Activated T-helper 1 cell treated with anti-CD3 and anti-CD28 coated beads, Interleukin-12 subunit alpha, Interleukin-12 subunit beta, Interleukin-2, Interleukin-4 antibody, amounts not matched to agents 30 ng/mL and 10 ng/mL and 1 ng/mL, durations not matched to agents 14 hours and 24 hours and 36 hours (primary cell): Measurements from ENCODE around the gene MLYCD. TPM values are rescaled to one million over a fixed set of nuclear protein-coding genes. Genes with fewer than 3 reads are reported as not detected.
"Not testable (repeated sequence)": the region's sequence is repeated elsewhere in the genome, so short reads cannot be mapped to it uniquely, and the experiment has no call there.

Experiments
- DNase-seq: peaks from one replicate; pipeline ENCODE4 v3.0.0; 2021; ENCODE audit warnings: low spot score
- H3K27ac Mint-ChIP-seq: one replicate; pipeline ENCODE4 v1.8.0; 2021; ENCODE audit warnings: mild to moderate bottlenecking, mixed read lengths
- H3K27me3 Mint-ChIP-seq: one replicate; pipeline ENCODE4 v1.8.0; 2022; ENCODE audit warnings: mild to moderate bottlenecking, moderate library complexity, mixed read lengths; ENCODE audit not compliant: insufficient read depth
- H3K36me3 Mint-ChIP-seq: one replicate; pipeline ENCODE4 v1.8.0; 2021; ENCODE audit warnings: low read depth, mixed read lengths
- H3K4me1 Mint-ChIP-seq: one replicate; pipeline ENCODE4 v1.8.0; 2021; ENCODE audit warnings: low read depth, mixed read lengths
- H3K4me3 Mint-ChIP-seq: one replicate; pipeline ENCODE4 v1.8.0; 2021; ENCODE audit warnings: mild to moderate bottlenecking, moderate library complexity, mixed read lengths
- H3K9me3 Mint-ChIP-seq: one replicate; pipeline ENCODE4 v1.8.0; 2021; ENCODE audit warnings: mixed read lengths
- intact Hi-C: fragments of 100-400 bp; cut with micrococcal nuclease; formaldehyde crosslinking; loops from one replicate; pipeline ENCODE4 v1.15.1; 2024
- total RNA-seq: library from RNA; stranded (reverse); gene quantifications from 2 replicates; pipeline ENCODE4 v1.2.3, GENCODE V29; 2022

Gene MLYCD
- total RNA-seq, 1 donor from 2014 or later, result 5.0 TPM

DNA sequence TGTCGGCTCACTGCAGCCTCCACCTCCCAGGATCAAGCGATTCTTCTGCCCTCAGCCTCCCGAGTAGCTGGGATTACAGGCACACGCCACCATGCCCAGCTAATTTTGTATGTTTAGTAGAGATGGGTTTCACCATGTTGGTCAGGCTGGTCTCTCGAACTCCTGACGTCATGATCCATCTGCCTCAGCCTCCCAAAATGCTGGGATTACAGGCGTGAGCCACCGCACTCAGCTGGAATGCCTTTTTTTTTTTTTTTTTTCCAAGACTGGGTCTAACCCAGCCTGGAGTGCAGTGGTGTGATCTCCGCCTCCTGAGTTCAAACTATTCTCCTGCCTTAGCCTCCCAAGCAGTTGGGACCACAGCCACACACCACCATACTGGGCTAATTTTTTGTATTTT lies 42.6 kb downstream of the MLYCD start:
- not testable (repeated sequence) for H3K4me3 Mint-ChIP-seq

DNA sequence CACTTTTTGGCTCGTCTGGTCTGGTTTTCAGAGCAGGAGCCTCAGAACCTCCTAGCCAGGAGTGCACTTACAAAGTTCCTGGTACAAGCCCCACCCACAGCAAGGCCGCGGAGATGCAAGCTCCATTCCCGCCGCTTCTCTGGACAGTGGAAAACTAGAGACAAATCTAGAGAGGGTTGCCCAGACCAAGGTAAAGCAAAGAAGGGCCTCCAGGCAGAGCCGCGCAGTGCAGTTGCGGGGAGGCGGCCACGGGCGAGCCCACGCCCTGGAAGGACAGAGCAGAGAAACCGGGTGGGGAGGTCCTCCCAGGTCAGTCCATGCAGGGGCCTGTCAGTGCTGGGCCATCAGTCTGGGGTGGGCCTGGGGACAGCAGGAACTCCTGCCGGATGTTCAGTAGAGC lies 43.2 kb downstream of the MLYCD start:
- DNase-seq, result no peak
- H3K4me1 Mint-ChIP-seq, result peaks cover 7% of the 10 kb centered on the region
- no peak overlapping the region for H3K4me3 Mint-ChIP-seq
- H3K27me3 Mint-ChIP-seq, result no peaks in the 10 kb centered on the region
- peaks cover 2% of the 10 kb centered on the region for H3K36me3 Mint-ChIP-seq
- no peaks in the 10 kb centered on the region for H3K9me3 Mint-ChIP-seq
- intact Hi-C loops, result no loop called here
- no peak overlapping the region for H3K27ac Mint-ChIP-seq

More for the DNA sequence above, 42.6 kb downstream of the MLYCD start:
- H3K27me3 Mint-ChIP-seq, H3K9me3 Mint-ChIP-seq, H3K27ac Mint-ChIP-seq, DNase-seq, intact Hi-C loops, H3K4me1 Mint-ChIP-seq, H3K36me3 Mint-ChIP-seq: not testable (repeated sequence)

DNA sequence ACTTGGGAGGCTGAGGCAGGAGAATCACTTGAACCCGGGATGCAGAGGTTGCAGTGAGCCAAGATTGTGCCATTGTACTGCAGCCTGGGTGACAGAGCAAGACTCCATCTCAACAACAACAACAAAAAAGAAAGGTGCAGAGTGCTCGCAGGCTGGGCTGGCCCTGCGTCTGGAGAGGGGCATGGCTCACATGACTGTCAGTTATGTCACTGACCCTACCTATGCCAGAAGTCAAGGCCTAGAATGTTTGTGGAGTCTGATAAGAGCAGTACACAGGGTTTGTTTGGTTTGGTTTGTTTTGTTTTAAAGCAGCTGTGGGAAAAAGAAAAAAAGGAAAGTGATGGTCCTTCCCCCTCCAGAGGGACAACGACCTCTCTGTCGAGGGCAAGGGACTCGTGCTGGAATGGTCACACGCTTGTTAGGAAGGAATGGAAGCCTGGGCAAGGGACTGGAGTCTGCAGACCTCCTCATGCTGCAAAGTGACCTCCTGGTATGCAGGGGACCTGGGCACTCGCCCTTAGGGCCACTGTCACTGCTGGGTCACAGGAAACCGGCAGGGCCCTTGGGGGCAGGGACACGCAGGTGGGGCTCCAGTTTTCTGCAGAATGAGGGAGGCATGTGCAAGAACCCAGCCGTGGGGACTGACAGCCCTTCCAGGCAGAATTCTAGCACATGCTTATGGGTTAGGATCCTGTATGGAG lies 44.0 kb downstream of the MLYCD start:
- H3K36me3 Mint-ChIP-seq, result peaks cover 2% of the 10 kb centered on the region
- H3K27ac Mint-ChIP-seq, result no peak overlapping the region
- peaks cover 7% of the 10 kb centered on the region for H3K4me1 Mint-ChIP-seq
- no peaks in the 10 kb centered on the region for H3K27me3 Mint-ChIP-seq
- intact Hi-C loops, result no loop called here
- H3K4me3 Mint-ChIP-seq, result no peak overlapping the region
- no peak for DNase-seq
- H3K9me3 Mint-ChIP-seq, result no peaks in the 10 kb centered on the region

DNA sequence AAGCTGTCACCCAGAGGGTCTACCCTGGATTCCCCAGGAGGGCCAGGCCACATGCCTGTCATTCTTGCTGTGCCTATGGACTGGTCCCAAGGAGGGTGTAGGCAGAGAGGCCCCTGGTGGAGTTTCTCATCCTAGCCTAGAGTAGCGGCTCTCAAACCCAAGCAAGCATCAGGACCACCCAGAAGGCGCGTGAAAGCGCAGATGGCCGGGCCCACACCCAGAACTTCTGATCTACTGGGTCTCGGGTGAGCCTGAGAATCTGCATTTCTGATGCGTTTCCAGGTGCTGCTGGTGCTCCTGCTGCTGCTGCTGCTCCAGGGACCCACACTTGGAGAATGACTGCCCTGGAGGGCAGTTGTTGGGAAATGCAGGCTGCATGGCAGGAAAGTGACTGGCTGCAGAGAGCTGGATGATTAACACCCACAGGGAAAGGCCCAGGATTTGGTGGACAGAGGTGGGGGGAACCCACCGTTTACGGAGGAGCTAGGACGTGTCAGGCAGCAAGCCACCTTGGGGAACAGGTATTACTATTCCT lies 44.7 kb downstream of the MLYCD start:
- Mint-ChIP-seq H3K27ac (no peak overlapping the region), H3K4me1 (peaks cover 7% of the 10 kb centered on the region)

DNA sequence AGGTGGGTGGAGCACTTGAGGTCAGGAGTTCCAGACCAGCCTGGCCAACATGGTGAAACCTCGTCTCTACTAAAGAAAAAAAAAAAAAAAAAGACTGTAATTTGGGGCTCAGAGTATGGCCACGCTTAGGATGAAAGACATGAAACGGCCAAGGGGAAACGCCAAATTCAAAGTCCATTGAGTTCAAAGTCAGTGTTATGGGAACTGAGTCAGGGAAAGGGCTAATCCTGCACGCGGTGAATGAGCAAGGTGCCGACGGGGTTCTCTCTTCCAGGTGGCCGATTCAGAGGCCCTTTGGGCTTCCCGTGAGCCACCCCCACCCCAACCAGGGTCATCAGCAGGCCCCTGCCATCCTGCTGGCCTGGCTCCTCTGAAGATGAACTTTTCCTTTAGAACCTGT lies 46.7 kb downstream of the MLYCD start:
- Mint-ChIP-seq H3K4me1 (no peaks in the 10 kb centered on the region), H3K36me3 (no peaks in the 10 kb centered on the region), H3K27me3 (no peaks in the 10 kb centered on the region), H3K9me3 (no peaks in the 10 kb centered on the region), H3K4me3 (no peak overlapping the region), H3K27ac (no peak overlapping the region)
- DNase-seq, result no peak
- intact Hi-C loops, result no loop called here

More for the DNA sequence above, 44.7 kb downstream of the MLYCD start:
- Mint-ChIP-seq H3K36me3 (peaks cover 2% of the 10 kb centered on the region), H3K4me3 (no peak overlapping the region), H3K9me3 (no peaks in the 10 kb centered on the region), H3K27me3 (no peaks in the 10 kb centered on the region)
- intact Hi-C loops, result no loop called here
- DNase-seq, result no peak

DNA sequence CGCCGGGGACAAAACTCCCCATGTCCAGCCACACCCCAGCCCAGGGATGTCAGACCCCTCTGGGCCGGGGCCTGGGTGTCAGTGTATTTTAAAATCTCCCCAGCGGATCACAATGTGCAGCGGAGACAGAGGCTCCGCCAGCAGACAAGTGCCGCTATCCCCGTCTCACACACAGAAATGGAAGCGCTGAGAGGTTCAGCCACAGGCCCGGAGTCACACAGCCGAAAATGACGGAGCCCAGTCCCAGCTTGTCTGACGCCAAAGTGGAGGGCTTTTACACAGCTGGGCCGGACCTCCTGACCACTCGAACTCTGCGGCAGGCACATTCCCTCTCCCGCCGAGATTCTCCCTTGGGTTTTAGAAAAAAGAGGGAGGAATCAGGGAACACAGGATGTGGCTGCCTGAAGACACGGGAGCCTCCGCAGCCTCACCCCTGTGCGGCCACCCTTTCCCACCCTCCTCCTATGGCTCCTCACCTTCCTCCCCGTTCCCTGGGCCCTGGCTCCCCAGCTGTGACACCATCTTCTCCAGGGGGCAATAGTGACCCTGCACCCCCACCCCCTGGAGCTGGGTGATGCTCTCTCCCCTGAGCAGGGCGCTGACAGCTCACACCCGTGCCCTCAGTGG lies 47.4 kb downstream of the MLYCD start:
- intact Hi-C loops, result no loop called here
- Mint-ChIP-seq H3K4me3 (no peak overlapping the region), H3K36me3 (no peaks in the 10 kb centered on the region), H3K9me3 (no peaks in the 10 kb centered on the region), H3K27ac (no peak overlapping the region), H3K4me1 (no peaks in the 10 kb centered on the region), H3K27me3 (no peaks in the 10 kb centered on the region)
- DNase-seq, result no peak

DNA sequence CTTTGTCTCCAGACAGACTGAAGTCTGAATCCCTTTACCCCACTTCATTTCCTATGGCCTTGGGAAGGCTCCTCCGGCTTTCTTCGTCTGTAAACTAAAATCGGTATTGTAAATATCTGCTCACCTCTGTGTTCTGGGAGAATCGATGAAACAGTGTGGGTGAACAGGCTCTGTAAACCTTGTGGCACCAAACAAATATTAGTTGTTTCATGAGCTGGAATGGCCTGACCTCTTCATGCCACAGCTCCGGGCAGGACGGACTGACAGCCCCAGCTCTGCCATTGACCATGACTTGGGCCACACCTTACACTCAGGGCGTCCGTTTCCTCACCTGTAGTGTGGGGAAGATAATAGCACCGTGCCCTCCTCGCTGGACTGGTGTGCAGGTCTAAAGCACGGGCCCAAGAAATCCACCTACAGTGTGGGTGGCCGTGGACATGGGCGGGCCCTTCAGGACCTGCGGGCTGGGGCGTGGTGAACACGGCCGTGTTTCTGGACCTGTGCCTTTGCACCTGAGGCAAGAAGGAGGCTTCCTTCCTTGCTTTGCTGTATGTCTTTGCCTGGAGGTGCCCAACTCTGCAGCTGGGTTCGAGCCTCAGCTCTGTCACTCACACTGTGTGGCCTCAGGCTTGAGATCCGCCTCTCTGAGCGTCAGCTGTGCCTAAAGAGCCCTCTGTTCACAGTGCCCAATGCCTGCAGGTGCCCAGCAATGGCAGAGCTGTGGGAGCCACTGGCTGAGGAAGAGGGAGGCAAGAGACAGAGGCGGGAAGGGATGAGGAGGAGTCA lies 48.1 kb downstream of the MLYCD start:
- H3K27me3 Mint-ChIP-seq, result no peaks in the 10 kb centered on the region
- intact Hi-C loops, result no loop called here
- no peaks in the 10 kb centered on the region for H3K36me3 Mint-ChIP-seq
- no peak for DNase-seq
- H3K9me3 Mint-ChIP-seq, result no peaks in the 10 kb centered on the region
- H3K4me3 Mint-ChIP-seq, result no peak overlapping the region
- no peak overlapping the region for H3K27ac Mint-ChIP-seq
- no peaks in the 10 kb centered on the region for H3K4me1 Mint-ChIP-seq

DNA sequence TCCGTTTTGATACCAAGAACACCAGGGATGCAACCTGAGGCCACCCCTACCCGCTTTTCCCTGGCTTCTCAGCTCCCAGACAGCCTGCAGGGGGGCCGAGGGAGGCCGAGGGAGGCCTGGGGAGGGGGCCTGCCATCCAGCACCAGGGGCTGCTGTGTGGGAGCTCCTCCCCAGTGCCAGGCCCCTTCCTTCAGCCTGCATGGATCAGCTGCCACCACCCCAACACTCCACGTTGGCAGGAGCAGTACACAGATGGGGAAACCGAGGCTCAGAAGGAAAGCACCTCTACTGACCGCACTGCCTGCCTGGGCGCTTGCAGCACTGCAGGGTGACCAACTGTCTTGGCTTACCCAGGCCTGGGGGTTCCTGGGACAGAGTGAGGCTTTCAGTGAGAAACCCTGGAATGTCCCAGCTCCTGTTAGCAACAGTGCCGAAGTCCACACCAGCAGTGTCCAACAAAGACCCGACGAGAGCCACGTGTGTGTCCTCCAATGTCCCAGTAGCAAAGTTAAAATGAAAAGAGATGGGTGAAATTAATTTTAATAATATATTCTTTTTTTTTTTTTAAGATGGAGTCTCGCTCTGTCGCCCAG lies 48.8 kb downstream of the MLYCD start:
- H3K4me3 Mint-ChIP-seq, result no peak overlapping the region

DNA sequence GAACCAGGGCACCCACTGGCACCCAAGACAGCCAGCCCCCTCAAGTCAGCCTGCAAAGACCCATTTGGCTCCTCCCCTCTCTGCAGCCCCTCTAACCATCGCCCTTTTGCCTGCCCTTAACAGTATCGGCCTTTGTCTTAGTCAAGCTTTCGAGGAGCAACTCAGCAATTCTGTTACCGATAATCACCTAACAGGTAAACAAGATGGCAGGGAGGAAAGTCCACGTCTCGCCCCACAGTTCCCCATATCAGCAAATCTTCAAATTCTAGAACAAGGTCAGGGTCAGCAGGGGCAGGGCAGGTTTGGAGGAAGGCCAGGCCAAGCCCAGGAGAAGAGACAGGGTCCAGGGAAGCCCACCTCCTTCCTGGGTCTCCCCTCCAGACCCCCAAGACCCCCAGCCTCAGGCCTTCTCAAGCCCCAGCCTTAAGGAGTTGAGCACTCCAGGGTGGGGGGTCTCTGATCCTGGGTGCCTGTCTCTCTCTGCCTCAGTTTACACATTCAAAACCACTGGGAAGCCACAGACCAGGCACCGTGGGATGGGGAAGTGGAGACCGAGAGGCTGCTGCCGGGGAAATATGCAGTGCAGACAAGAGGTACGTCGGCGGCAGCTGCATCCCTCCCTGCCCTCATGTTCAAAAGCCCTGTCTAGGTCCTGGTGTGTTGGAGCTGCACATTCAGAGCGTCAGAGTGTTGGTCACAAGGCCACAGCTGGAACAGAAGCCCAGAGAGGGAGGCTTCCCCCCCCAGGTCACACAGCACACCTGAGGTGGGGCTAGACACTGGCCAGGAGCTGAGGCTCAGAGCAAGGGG lies 50.2 kb downstream of the MLYCD start:
- H3K36me3 Mint-ChIP-seq, result no peaks in the 10 kb centered on the region
- no peaks in the 10 kb centered on the region for H3K9me3 Mint-ChIP-seq
- DNase-seq, result no peak
- H3K4me1 Mint-ChIP-seq, result peaks cover 8% of the 10 kb centered on the region
- intact Hi-C loops, result no loop called here
- no peak overlapping the region for H3K27ac Mint-ChIP-seq
- peaks cover 4% of the 10 kb centered on the region for H3K27me3 Mint-ChIP-seq
- H3K4me3 Mint-ChIP-seq, result no peak overlapping the region

More for the DNA sequence above, 48.8 kb downstream of the MLYCD start:
- H3K36me3 Mint-ChIP-seq, result no peaks in the 10 kb centered on the region
- no peaks in the 10 kb centered on the region for H3K27me3 Mint-ChIP-seq
- no peaks in the 10 kb centered on the region for H3K9me3 Mint-ChIP-seq
- intact Hi-C loops, result no loop called here
- DNase-seq, result no peak
- H3K4me1 Mint-ChIP-seq, result peaks cover 3% of the 10 kb centered on the region
- no peak overlapping the region for H3K27ac Mint-ChIP-seq

DNA sequence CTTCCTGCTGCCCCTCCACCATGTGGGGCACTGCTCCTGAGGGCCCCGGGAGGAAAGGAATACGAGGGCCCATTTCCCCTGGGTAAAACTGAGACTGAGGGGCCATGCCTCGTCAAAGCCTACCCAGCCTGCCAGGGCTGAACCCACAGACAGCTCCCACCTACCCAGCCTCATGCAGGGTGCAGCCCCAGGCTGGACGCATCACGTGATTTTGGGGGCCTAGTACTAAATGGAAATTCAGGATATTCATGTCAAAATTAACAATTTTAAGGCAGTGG lies 50.7 kb downstream of the MLYCD start:
- Mint-ChIP-seq H3K27me3 (peaks cover 7% of the 10 kb centered on the region), H3K36me3 (no peaks in the 10 kb centered on the region), H3K4me1 (peaks cover 12% of the 10 kb centered on the region), H3K4me3 (no peak overlapping the region), H3K27ac (no peak overlapping the region), H3K9me3 (no peaks in the 10 kb centered on the region)
- no peak for DNase-seq
- intact Hi-C loops, result no loop called here

DNA sequence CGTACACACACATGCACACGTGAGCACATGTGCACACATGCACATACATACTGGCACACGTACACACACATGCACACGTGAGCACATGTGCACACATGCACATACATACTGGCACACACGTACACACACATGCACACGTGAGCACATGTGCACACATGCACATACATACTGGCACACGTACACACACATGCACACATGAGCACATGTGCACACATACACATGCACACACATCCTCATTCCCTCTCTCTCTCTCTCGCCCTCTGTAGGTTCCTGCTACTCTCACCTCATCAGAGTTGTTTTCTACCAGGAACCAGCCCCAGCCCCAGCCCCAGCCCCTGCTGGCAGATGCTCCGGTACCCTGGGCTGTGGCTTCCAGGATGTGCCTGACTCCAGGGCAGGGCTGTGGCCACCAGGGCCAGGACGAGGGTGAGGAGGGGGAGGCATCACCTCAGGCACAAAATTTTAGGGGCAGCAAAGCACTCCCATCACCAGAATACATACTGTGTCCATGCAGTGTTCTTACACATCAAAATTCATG lies 52.0 kb downstream of the MLYCD start:
- peaks cover 12% of the 10 kb centered on the region for H3K4me1 Mint-ChIP-seq
- H3K27me3 Mint-ChIP-seq, result peaks cover 11% of the 10 kb centered on the region
- H3K4me3 Mint-ChIP-seq, H3K9me3 Mint-ChIP-seq, H3K36me3 Mint-ChIP-seq, DNase-seq, intact Hi-C loops, H3K27ac Mint-ChIP-seq: not testable (repeated sequence)

DNA sequence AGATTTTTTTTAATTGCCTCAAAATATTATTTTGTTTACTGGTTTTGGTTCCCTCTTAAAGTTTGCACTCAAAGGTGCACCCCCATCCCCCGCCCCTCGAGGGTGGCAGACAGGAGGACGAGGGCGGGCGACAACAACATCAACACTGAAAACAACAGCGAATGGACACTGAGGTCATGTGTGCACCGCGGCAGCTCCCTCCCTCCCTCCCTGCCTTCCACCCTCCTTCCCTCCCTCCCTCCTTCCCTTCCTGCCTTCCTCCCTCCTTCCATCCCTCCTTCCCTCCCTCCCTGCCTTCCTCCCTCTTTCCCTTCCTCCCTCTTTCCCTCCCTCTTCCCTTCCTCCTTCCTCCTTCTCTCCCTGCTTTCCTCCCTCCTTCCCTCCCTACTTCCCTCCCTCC lies 52.6 kb downstream of the MLYCD start:
- Mint-ChIP-seq H3K27ac (no peak overlapping the region), H3K4me1 (peaks cover 12% of the 10 kb centered on the region), H3K9me3 (no peaks in the 10 kb centered on the region), H3K36me3 (no peaks in the 10 kb centered on the region), H3K4me3 (no peak overlapping the region), H3K27me3 (peaks cover 11% of the 10 kb centered on the region)
- no peak for DNase-seq
- intact Hi-C loops, result no loop called here
